GM18907 (cell line): ENCODE measurements around the gene ATP5PO.
"Not testable (repeated sequence)": the region's sequence is repeated elsewhere in the genome, so short reads cannot be mapped to it uniquely, and the experiment has no call there.

Experiments used
- ATAC-seq: cut with Tn5 transposase; IDR thresholded peaks from one replicate; pipeline ENCODE4 v1.9.1; 2021; ENCODE audit warnings: mild to moderate bottlenecking, moderate library complexity; ENCODE audit not compliant: unreplicated experiment

The ATP5PO gene

GRCh38 chr21:33872881-33873515 is 42.6 kb downstream of the ATP5PO start:
- no peak for ATAC-seq

GRCh38 chr21:33871171-33871570 is 44.4 kb downstream of the ATP5PO start:
- no peak for ATAC-seq

DNA sequence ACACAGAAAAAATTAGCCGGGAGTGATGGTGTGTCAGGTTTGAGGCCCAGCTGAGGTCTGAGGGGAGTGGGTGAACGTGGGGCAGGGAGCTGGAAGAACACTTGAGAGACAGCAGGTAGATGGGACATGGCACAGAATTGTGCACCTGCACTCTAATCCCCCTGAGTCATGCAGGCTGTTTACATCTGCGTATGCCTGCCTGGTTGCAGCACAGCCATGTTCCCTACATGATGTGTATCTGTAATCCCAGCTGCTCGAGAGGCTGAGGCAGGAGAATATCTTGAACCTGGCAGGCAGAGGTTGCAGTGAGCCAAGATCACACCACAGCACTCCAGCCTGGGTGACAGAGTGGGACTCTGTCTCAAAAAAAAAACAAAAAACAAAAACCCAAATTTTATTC is 44.8 kb downstream of the ATP5PO start:
- ATAC-seq = no peak

- ATAC-seq = no peak
These were observed 45.7 kb downstream of the ATP5PO start for GRCh38 chr21:33869873-33870272.

- not testable (repeated sequence) for ATAC-seq
These were observed 47.7 kb downstream of the ATP5PO start for GRCh38 chr21:33867868-33868267.

GRCh38 chr21:33866826-33867225 is 48.8 kb downstream of the ATP5PO start:
- ATAC-seq = no peak

GRCh38 chr21:33865996-33866575 is 49.5 kb downstream of the ATP5PO start:
- no peak for ATAC-seq

DNA sequence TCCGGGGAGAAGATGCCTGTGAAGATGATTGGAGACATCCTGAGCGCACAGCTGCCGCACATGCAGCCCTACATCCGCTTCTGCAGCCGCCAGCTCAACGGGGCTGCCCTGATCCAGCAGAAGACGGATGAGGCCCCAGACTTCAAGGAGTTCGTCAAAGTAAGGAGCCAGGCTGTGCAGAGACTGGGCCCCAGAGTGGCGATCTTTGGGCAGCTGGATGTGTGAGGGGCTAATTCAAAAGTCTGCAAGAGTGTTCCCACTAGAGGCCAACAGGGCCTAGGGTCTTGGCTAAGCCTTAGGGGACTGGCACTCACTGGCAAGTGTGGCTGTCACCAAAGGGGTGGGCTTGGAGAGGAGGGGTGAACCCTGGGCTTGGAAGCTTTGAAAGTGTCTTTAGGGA is 50.4 kb downstream of the ATP5PO start:
- no peak for ATAC-seq

DNA sequence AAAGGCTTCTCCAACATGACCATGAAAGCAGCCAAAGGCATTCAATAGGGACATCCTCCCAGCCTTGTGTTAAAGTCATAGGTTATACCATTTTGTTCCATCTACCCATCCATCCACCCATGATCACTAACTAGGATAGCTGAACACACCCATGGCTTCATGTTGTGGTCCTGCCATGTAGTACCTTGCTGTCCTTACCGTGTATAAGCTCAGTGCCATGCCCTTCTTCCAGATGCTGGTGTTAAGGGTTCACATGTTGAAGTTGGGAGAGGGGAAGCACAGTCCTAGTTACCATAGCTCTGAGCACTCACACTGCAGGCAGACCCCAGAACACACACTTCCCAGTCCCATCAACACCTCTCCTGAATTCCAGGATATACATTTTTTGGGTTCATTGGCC is 51.5 kb downstream of the ATP5PO start:
- no peak for ATAC-seq

DNA sequence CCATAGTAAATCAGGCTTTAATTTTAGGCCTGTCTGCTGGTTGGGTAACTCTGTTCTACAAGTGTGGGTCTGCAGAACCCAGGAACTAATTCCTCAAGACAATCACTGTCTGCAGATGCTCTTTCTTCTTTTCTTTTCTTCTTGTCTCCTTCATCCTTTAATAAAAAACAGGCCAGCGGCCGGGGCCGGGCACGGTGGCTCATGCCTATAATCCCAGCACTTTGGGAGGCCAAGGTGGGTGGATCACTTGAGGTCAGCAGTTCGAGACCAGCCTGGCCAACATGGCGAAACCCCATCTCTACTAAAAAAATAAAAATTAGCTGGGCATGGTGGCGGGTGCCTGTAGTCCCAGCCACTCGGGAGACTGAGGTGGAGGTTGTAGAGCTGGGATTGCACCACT is 52.4 kb downstream of the ATP5PO start:
- not testable (repeated sequence) for ATAC-seq

- no peak for ATAC-seq
These were observed 54.5 kb downstream of the ATP5PO start for GRCh38 chr21:33861125-33861524.

GRCh38 chr21:33860332-33860879 is 55.2 kb downstream of the ATP5PO start:
- no peak for ATAC-seq

DNA sequence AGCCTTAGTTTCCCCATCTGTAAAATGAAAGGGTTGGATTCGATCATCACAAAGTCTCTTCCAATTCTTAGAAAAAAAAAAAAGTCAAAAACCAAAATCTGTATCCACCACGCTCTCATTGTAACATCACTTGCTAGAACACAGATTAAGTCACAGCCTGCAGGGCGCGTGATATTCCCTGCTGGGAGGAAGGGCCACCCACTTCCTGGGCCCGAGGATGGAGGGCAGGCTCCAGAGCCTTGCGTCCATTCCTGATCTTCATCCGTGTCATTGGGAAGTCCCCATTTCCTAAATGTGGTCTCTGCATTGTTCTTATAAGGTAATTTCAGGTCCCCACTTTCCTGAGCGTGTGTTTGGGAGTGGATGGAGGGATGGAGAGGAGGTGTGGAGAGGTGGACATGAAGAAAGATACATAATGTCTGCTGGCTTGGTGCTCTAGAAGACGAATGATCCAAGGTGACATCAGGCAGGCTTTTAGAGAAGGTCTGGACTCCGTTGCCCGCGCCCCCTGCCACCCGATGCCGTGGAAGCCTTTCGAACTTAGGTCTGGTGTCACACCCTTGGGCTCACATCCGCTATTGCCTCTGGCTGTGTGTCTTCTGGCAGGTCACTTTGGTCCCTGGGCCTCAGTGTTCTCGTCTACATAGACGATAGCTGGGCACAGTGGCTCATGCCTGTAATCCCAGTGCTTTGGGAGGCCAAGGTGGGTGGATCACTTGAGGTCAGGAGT is 56.1 kb downstream of the ATP5PO start:
- no peak for ATAC-seq

GRCh38 chr21:33858667-33859372 is 56.8 kb downstream of the ATP5PO start:
- ATAC-seq = no peak

- ATAC-seq = no peak
These were observed 57.5 kb downstream of the ATP5PO start for GRCh38 chr21:33857846-33858666.

DNA sequence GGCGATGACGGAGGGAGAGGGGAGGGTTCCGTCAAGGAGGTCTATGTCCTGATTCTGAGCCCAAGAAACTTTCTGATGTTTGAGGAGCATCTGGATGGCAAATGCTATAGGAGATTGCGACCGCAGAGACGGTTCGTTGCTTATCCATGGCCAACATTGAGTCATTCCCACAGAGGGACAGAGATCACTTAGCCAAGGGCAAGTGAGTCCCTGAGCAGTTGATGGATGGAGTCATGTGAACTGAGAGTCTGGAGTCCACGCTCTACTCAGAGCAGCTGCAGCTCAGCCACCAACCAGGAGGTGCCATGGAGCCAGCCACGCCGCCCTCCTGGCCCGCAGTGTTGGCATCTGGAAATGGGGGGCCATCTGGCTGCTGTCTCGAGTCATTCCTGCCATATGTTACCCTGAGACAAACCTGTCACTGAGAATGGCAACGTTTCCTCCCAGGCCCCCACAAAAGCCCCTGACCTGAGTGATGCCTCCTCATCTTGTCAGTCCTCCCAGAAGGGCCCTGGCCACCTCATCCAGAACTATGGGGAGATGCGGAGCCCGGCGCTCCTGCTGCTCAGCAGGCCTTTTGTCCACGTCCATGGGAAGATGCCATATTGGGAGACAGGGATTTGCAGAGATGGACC is 58.6 kb downstream of the ATP5PO start:
- ATAC-seq = no peak

DNA sequence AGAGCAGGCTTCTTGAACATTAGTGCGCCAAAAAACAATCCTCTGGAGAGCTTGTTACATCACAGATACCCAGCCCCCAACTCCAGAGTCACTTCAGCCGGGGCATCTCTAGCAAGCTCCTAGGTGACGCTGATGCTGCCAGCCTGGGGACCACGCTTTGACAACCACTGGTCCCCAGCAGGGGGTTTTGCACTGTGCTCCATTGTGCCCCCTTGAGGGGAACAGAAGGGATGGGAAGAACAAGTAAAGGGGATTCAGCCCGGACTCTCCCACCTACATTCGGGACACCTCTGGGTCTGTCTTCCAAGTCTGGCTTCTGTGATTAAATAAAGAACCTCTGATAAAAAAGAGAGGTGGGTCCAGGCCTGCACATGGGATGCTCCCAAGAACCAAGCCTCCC is 60.4 kb downstream of the ATP5PO start:
- no peak for ATAC-seq

DNA sequence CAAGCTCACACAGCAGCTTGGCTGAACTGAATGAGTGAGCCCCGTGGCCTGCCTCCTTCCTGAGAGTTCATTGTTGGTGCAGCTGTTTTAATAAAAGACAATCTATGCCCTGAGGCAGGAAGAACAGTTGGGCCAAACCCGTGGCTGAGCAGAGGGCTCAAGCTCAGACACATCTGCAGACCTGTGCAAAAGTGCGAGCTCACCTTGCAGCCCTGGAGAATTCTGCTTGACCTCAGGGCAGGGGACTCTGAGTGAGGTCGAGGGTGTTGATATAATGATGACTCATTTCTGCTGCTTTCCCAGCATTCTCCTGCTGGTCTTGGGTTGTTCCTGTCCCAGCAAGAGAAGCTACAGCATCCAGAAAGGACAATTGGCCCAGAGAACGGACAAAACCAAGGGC is 61.0 kb downstream of the ATP5PO start:
- no peak for ATAC-seq
